A673 (cell line): ENCODE data around the gene TMTC3.

Experiments
- CTCF ChIP-seq: fragments of 300-800, 200-600 bp; sonication (generic); conservative IDR thresholded peaks from 2 replicates; pipeline ENCODE4 v1.5.1; 2017; ENCODE audit warnings: low read depth, mild to moderate bottlenecking, antibody characterized with exemption, low read length, moderate library complexity, mixed read lengths
- EZH2 ChIP-seq: fragments of 200-600 bp; sonication (generic); IDR thresholded peaks from 2 replicates; pipeline ENCODE4 v1.6.1; 2017; ENCODE audit warnings: borderline replicate concordance, low read depth, mild to moderate bottlenecking, mixed read lengths, antibody characterized with exemption, low read length; ENCODE audit not compliant: poor library complexity, severe bottlenecking

- TF ChIP-seq CTCF = no peak
- no peak for TF ChIP-seq EZH2
Measured at GRCh38 chr12:88108021-88108420, 34.1 kb upstream of the TMTC3 start.
